Heart left ventricle (tissue), 16 donors: ENCODE measurements around the gene SDR42E2. TPM values are rescaled to one million over a fixed set of nuclear protein-coding genes. Genes with fewer than 3 reads are reported as not detected.
A peak's percentile ranks its signal among the peaks of the same experiment; 100 is the strongest.

Experiments
- ATAC-seq, 4 donors: fragments of 200-7000 bp; cut with Tn5 transposase; one replicate each; pipeline ENCODE4 v1.9.1; 2020 to 2022; ENCODE audit warnings: moderate library complexity in 4 of 4, mild to moderate bottlenecking in 3 of 4, moderate number of reproducible peaks in 1 of 4
- DNase-seq, 5 donors: peaks; one replicate each; pipeline ENCODE4 v3.0.0-alpha.2; 2020
- H3K27ac ChIP-seq, 12 donors: fragments of 200-600 bp; sonication (generic) in 4 of 12; one replicate each; pipeline versions ENCODE4 v1.5.0 to v1.8.0; 2016 to 2022; ENCODE audit warnings: mild to moderate bottlenecking in 2 of 12
- H3K27me3 ChIP-seq, 9 donors: fragments of 200-600 bp; sonication (generic) in 2 of 9; one replicate each; pipeline versions ENCODE4 v1.5.1 to v1.8.0; 2016 to 2022; ENCODE audit warnings: mild to moderate bottlenecking in 3 of 9
- H3K36me3 ChIP-seq, 9 donors: fragments of 200-600 bp; sonication (generic) in 2 of 9; one replicate each; pipeline versions ENCODE4 v1.5.0 to v1.8.0; 2018 to 2022; ENCODE audit warnings: mild to moderate bottlenecking in 2 of 9
- H3K4me1 ChIP-seq, 12 donors: fragments of 200-600 bp; sonication (generic) in 4 of 12; one replicate each; pipeline versions ENCODE4 v1.5.0 to v1.8.0; 2016 to 2022; ENCODE audit warnings: mild to moderate bottlenecking in 3 of 12
- H3K4me3 ChIP-seq, 12 donors: fragments of 200-600 bp; sonication (generic) in 4 of 12; one replicate each; pipeline versions ENCODE4 v1.5.0 to v1.8.0; 2017 to 2022; ENCODE audit warnings: mild to moderate bottlenecking in 9 of 12, moderate library complexity in 4 of 12
- H3K9me3 ChIP-seq, 12 donors: fragments of 200-600 bp; sonication (generic) in 4 of 12; one replicate each; pipeline versions ENCODE4 v1.5.0 to v1.8.0; 2016 to 2022; ENCODE audit warnings: mild to moderate bottlenecking in 1 of 12
- CTCF ChIP-seq, 12 donors: fragments of 200-600 bp; sonication (generic) in 4 of 12; IDR thresholded peaks; one replicate each; pipeline versions ENCODE4 v1.5.0 to v1.8.0; 2018 to 2022; ENCODE audit warnings: antibody characterized with exemption in 12 of 12, mild to moderate bottlenecking in 5 of 12
- POLR2A ChIP-seq, 2 donors: fragments of 450-650 bp; IDR thresholded peaks; one replicate each; pipeline ENCODE4 v1.6.1; 2017; ENCODE audit warnings: antibody characterized with exemption in 2 of 2, mild to moderate bottlenecking in 2 of 2, moderate library complexity in 2 of 2
- WGBS, 4 donors: extraction: QIAGEN DNeasy Blood & Tissue Kit in 2 of 4; methylation state at CpG; one replicate each; pipeline versions ENCODE4 v1.1.5 to v1.1.7; 2013 to 2018; 5-methylcytosine and 5-hydroxymethylcytosine counted together
- intact Hi-C, 10 donors: fragments of 100-400 bp; cut with DNase I; formaldehyde crosslinking; loops; one replicate each; pipeline versions ENCODE4 v1.11.1 to v1.14.2; 2022
- polyA plus RNA-seq, 2 donors: library from polyadenylated mRNA; stranded (reverse); fragments of 200-250 nt; gene quantifications; one replicate each; pipeline ENCODE4 v1.2.3, GENCODE V29; 2013
- total RNA-seq, 9 donors: library from RNA; depleted of rRNA in 2 of 9; stranded (reverse); fragments of >200 nt in 2 of 9; fragmentation: NEBNext Ultra II Directional in 3 of 9; extraction: Animal tissue kit (Norgen Biotek cat#: 25700) in 3 of 9; gene quantifications; one replicate each; pipeline versions ENCODE4 v1.1.0 to v1.2.4, GENCODE V29; 2016 to 2023
- donor health status: ischemic (EF 13 %, LVEDD 7.1; RV severe dilation, severe dysfunction).
- donor health status: healthy with polysubstance abuse.
- donor health status: DM: no; HTN: yes; CAD: no.
- donor health status: DM: no; HTN: no; CAD: no.
- donor health status: ischemic (EF 25% LVEDD 6.9; RV normal size, moderate dysfunction).
- donor health status: ischemic (EF 25% LVEDD 5.7; RV mildly dilated, moderate dysfunction).
- donor health status: healthy.
- donor health status: DM: yes; HTN: yes; CAD: no.
- donor health status: ischemic (EF 35%, LVEDD 5.7; RV mildly dilated, moderate dysfunction).
- donor health status: nonischemic (EF 11% LVEDD 7.7; RV severe dilation, severe dysfunction).
- donor health status: DM: yes; HTN: yes; CAD: no.
- donor health status: PGD.
- donor health status: ischemic (EF 29% LVEDD 5.4; RV normal size, mild dysfunction).
- donor health status: nonischemic (EF 23%, LVEDD 6.1; RV moderate dilation, normal function).

Gene SDR42E2
- total and polyA plus RNA-seq, 11 donors = not detected

DNA sequence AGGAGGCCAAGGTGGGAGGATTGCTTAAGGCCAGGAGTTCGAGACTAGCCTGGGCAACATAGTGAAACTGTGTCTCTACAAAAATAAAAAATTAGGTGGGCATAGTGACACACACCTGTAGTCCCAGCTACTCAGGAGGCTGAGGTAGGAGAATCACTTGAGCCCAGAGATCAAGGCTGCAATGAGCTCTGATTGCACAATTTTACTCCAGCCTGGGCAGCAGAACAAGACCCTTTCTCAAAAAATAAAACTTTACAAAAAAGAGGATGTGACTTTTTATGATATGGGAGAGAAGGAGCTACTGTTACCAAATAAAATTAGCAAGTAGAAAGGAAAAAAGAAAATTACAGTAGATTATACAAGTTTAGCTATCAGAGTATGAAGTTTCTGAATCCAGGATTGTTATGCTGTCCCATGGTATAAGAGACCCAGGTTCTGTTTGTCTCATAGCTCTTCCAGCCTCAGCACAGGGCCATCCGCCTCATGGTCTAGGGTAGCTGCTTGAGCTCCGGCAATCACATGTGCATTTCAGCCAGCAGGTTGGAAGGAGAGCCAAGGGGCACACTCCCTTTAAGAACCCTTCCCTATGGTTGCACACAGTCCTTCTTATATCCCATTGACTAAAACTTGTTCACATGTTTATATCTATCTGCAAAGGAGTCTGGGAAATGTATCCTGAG lies 57.2 kb downstream of the SDR42E2 start:
- WGBS, 4 donors = 91 to 93% (median 92%) methylated on average over 3 of the region's 3 CpGs
- Histone ChIP-seq H3K4me3 (no peak overlapping the region), H3K27me3 (no peaks in the 10 kb centered on the region), H3K36me3 (peaks cover 0 to 11% (median 0%) of the 10 kb centered on the region in 9 donors), H3K9me3 (no peaks in the 10 kb centered on the region), H3K4me1 (peaks cover 0 to 43% (median 27%) of the 10 kb centered on the region in 12 donors), H3K27ac (peak overlapping the region in 9 of 12 donors; percentile 25 to 73 (median 56))
- TF ChIP-seq POLR2A (IDR thresholded peaks at IDR 0.05) (no peak), CTCF (IDR thresholded peaks at IDR 0.05) (no peak)
- DNase-seq (peak in 1 of 5 donors; percentile 4), ATAC-seq (peak in 1 of 4 donors; percentile 13)
- intact Hi-C loops = loop anchor here in 1 of 10 donors (5.0 kb wide), 1 partner anchor 73 kb away; no protein-coding TSS in a partner anchor

GRCh38 chr16:22220069-22220440 lies 57.7 kb downstream of the SDR42E2 start:
- DNase-seq (peak; percentile 37 to 86 (median 68)), ATAC-seq (peak; percentile 67 to 80 (median 76))
- no peaks in the 10 kb centered on the region for H3K27me3 ChIP-seq
- H3K9me3 ChIP-seq = no peaks in the 10 kb centered on the region
- intact Hi-C loops = no loop called here
- 40 to 62% (median 45%) methylated on average over 11 of the region's 11 CpGs for WGBS, 4 donors
- peaks cover 0 to 43% (median 27%) of the 10 kb centered on the region in 12 donors for H3K4me1 ChIP-seq
- H3K4me3 ChIP-seq = no peak overlapping the region
- H3K36me3 ChIP-seq = peaks cover 0 to 10% (median 0%) of the 10 kb centered on the region in 9 donors
- H3K27ac ChIP-seq = peak overlapping the region; percentile 33 to 73 (median 67)
- TF ChIP-seq CTCF (IDR thresholded peaks at IDR 0.05) (no peak), POLR2A (IDR thresholded peaks at IDR 0.05) (no peak)

GRCh38 chr16:22220714-22221113 lies 58.4 kb downstream of the SDR42E2 start:
- no peaks in the 10 kb centered on the region for H3K27me3 ChIP-seq
- TF ChIP-seq CTCF (IDR thresholded peaks at IDR 0.05) = no peak
- no peak for TF ChIP-seq POLR2A (IDR thresholded peaks at IDR 0.05)
- 44 to 59% (median 53%) methylated on average over 9 of the region's 9 CpGs for whole genome bisulfite sequencing, 4 donors
- intact Hi-C loops = no loop called here
- no peaks in the 10 kb centered on the region for H3K9me3 ChIP-seq
- H3K36me3 ChIP-seq = peaks cover 0 to 5% (median 0%) of the 10 kb centered on the region in 9 donors
- DNase-seq = peak in 4 of 5 donors; percentile 33 to 65 (median 44)
- H3K4me3 ChIP-seq = no peak overlapping the region
- peak; percentile 45 to 78 (median 55) for ATAC-seq
- H3K4me1 ChIP-seq = peaks cover 0 to 43% (median 27%) of the 10 kb centered on the region in 12 donors
- H3K27ac ChIP-seq = peak overlapping the region; percentile 33 to 73 (median 67)

GRCh38 chr16:22222006-22222405 lies 59.7 kb downstream of the SDR42E2 start:
- Histone ChIP-seq H3K9me3 (no peaks in the 10 kb centered on the region), H3K36me3 (peaks cover 0 to 15% (median 8%) of the 10 kb centered on the region in 9 donors), H3K4me3 (no peak overlapping the region), H3K4me1 (peaks cover 0 to 37% (median 24%) of the 10 kb centered on the region in 12 donors), H3K27ac (peak overlapping the region in 1 of 12 donors; percentile 73), H3K27me3 (no peaks in the 10 kb centered on the region)
- ATAC-seq = no peak
- TF ChIP-seq CTCF (IDR thresholded peaks at IDR 0.05) = no peak
- TF ChIP-seq POLR2A (IDR thresholded peaks at IDR 0.05) = no peak
- WGBS, 4 donors = 95 to 98% (median 97%) methylated on average over 2 of the region's 2 CpGs
- intact Hi-C loops = no loop called here
- DNase-seq = no peak
